Smooth muscle cell of the umbilical artery (primary cell): ENCODE results near the gene NR1D2. TPM values are rescaled to one million over a fixed set of nuclear protein-coding genes. Genes with fewer than 3 reads are reported as not detected.

Source experiments
- total RNA-seq: library from RNA; depleted of rRNA; stranded (reverse); fragments of >200 nt; gene quantifications from 2 replicates; pipeline ENCODE4 v1.2.3, GENCODE V29; 2014

NR1D2 gene
- 36.2 and 36.5 TPM in 2 replicates for total RNA-seq

DNA sequence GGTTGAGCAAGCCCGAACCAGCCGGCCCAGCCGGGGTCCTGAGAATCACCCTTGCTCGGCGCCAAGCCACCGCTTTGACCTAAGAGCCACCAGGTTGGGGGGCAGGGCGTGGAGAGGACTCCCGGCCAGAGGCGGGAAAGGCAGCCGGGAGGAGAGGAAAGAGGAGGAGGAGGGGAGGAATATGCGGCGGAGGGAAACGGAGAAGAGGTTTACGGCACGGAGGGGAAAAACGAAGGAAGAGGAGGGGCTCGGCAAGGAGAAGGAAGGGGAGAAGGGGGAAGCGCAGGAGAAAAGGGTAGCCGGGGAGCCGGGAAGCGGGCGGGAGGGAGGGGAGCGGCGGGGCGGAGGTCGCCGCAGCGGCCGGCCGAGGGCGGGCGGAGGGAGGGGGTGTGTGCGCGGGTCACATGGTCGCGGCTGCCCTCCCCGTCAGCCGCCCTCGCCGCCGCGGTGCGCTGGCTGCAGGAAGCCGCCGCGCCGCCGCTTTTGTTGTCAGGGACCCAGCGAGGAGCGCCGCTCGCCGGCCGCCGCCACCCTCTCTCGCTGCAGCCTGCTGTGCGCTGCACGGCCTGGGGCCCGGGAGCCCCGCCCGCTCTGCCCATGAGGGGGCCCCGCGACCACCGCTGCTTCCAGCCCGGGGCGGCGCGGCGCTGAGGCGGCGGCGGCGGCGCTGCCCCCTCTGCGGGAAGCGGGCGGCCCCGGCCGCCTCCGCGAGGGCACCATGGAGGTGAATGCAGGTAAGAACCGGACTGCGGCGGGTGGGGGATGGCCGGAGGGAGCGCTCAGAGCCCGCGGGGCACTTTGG is at the start of gene NR1D2:
Gene NR1D2 (plus strand): TSS at position 426 of the 802 bp plus-strand sequence. CDS start 293 bp downstream, at position 719.

DNA sequence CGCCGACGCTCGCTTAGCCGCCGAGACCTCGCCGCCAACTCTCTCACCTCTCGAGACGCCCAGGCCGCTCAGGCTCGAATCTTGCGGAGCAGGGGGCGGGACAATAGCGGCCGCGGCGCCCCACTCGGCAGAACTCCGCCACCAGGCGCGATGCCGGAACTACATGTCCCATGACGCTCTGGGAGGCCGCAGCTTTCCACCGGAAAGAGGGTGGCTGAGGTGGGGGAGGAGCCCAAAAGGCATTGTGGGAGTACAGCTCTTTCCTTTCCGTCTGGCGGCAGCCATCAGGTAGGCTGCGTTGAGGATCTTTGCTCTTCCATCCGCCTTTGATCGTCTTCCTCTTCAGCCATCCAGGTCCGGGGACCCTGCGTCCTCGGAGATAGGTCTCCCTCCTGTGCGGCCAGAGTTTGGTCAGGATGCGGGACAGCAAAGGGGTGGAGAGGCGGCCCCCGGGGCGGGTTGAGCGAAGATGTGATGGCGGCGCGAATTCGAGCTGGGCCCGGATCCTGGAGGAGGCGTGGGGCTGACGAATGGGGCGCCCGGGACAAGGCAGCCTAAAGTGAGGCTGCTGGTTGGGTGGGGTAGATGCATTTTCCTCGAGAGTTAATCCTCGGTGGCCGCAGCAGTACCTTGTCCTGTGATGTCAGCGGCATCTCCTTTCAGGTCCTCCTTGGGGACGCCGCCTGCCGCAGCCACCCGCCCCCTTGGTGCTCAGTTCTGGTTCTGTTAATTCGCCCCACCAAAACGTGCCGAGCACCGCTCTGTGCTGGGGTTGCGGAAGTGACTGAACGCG is 28.0 kb upstream of the NR1D2 start, which contains the start of the genes NKIRAS1 and RPL15:
Gene NKIRAS1 (minus strand): TSS at position 105 of the 793 bp plus-strand sequence. CDS start 6,086 bp downstream, outside the sequence.
Gene RPL15 (plus strand): TSS at position 247 of the 793 bp plus-strand sequence. CDS start 728 bp downstream, outside the sequence.

Other genes starting within 250 kb of the NR1D2 start
- gene UBE2E1, start 139.3 kb upstream of the NR1D2 start, total RNA-seq = 97.8 and 126 TPM in 2 replicates
- gene NKIRAS1, start 28.3 kb upstream of the NR1D2 start, total RNA-seq = 7.3 and 10.4 TPM in 2 replicates
- gene RPL15, start 28.2 kb upstream of the NR1D2 start, total RNA-seq = 1,555 and 3,101 TPM in 2 replicates